Pulmonary artery endothelial cell (primary cell): ENCODE data around the gene PKDCC. TPM values are rescaled to one million over a fixed set of nuclear protein-coding genes. Genes with fewer than 3 reads are reported as not detected.

Source experiments
- DNase-seq: peaks from one replicate; pipeline ENCODE4 v3.0.0-alpha.2; 2011; ENCODE audit warnings: low read depth, low spot score
- total RNA-seq: library from RNA; depleted of rRNA; stranded (reverse); fragments of >200 nt; gene quantifications from 2 replicates; pipeline ENCODE4 v1.2.3, GENCODE V29; 2014

PKDCC gene
- total RNA-seq, 1 donor from 2014 or later, result 3.9 TPM

- no peak for DNase-seq
These were observed 57.8 kb downstream of the PKDCC start for GRCh38 chr2:42105330-42106256.

- DNase-seq, result no peak
These were observed 58.5 kb downstream of the PKDCC start for GRCh38 chr2:42106257-42106816.

GRCh38 chr2:42107249-42108042 lies 59.6 kb downstream of the PKDCC start:
- DNase-seq, result no peak

Other genes with a start within 250 kb of the PKDCC start
- gene EML4, start 121.3 kb downstream of the PKDCC start, total RNA-seq, result 23.5 and 25.3 TPM in 2 replicates